Right lung (tissue), 5 donors: ENCODE results near the gene RNF125. TPM values are rescaled to one million over a fixed set of nuclear protein-coding genes. Genes with fewer than 3 reads are reported as not detected.
"Not testable (repeated sequence)": the region's sequence is repeated elsewhere in the genome, so short reads cannot be mapped to it uniquely, and the experiment has no call there.

ENCODE experiments used
- DNase-seq, 2 donors: peaks; one replicate each; pipeline ENCODE4 v3.0.0-alpha.2; 2013
- polyA plus RNA-seq, 5 donors: library from polyadenylated mRNA; unstranded; fragments of 120-200 nt; gene quantifications; one replicate each; pipeline versions ENCODE4 v1.2.1 to v1.2.3, GENCODE V29; 2013; ENCODE audit warnings: inconsistent platforms in 1 of 5, low replicate concordance in 1 of 5; ENCODE audit not compliant: insufficient read length in 5 of 5, insufficient read depth in 1 of 5

Gene RNF125
- polyA plus RNA-seq, 5 donors, result 6.6 to 8.6 (median 7.8) TPM

DNA sequence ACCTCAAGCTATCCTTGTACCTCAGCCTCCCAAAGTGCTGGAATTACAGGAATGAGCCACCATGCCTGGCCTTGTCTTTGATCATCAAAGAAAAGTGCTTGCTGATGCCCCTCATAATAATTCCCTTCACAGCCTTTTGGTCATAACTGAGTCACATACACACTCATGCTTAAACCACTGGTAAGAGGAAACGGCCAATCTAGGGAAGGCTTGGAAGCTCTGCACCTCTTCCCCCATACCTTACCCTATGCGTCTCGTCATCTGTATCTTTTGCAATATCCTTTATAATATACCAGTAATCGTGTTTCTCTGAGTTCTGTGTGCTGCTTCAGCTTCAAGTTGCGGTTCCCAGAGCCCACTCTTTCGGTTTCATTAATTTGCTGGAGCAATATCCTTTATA is 68.3 kb downstream of the RNF125 start:
- no peak for DNase-seq

GRCh38 chr18:32090831-32091230 is 72.2 kb downstream of the RNF125 start:
- DNase-seq, result not testable (repeated sequence)

DNA sequence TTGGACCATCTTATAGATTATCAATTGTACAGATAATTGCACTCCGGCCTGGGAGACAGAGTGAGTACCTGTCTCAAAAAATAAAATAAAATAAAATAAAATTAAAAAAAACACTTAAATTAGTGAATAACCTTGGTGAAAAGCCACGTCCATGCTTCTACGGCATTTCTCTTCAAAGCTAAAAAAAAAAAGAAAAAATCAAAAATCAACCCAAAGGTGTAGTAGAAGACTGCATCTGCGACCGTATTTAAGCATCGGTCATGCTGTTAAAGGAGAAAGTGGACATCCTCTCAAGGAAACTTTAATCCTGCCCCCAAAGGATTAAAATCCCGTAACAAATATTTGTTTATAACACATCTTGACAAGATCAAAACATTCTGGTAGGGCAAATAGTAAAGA is 72.7 kb downstream of the RNF125 start:
- no peak for DNase-seq

- peak; percentile 85 to 87 for DNase-seq
These were observed 73.2 kb downstream of the RNF125 start, which contains the start of gene RNF138 for GRCh38 chr18:32091724-32092421. RNF138 (plus strand) TSS chr18:32091874; CDS start chr18:32092777, 903 bp downstream.

- peak; percentile 98 to 99 for DNase-seq
These were observed 73.9 kb downstream of the RNF125 start for GRCh38 chr18:32092422-32093101.

GRCh38 chr18:32093102-32093511 is 74.5 kb downstream of the RNF125 start:
- peak; percentile 57 to 67 for DNase-seq

DNA sequence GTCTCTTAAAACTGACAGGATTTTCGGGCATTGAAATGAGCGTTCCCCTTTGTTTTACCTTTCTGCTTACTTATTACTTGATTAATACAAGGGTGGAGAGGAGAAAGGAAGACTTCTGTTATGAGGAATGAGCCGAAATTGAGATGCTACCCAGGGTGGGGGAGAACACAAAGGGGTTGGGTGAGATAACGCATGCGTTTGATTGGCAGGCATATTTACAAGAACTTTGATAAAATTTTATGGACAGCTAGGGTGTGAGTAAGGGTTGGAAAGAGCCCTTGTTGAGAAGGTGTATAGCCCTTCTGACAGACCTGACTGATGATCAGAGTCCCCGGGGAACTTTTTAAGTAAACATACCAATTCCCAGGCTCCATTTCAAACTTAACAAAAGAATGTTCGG is 74.9 kb downstream of the RNF125 start:
- no peak for DNase-seq

GRCh38 chr18:32095192-32095899 is 76.7 kb downstream of the RNF125 start:
- DNase-seq, result no peak

DNA sequence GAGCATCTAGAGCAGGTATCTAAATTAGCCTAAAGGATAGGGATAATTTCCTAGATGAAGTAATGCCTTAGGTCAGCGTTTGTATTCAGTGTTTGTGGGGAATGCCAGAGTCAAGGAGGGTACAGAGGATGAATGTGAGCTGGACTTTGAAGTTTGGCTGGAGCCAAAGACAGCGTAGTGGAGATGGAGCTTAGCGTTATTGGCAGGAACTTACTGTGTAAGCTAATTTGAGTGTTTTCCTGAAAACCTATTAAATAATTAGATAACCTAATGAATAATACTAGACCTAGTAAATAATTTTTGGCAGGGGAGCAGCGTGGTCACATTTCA is 77.2 kb downstream of the RNF125 start:
- DNase-seq, result no peak

GRCh38 chr18:32096946-32097345 is 78.3 kb downstream of the RNF125 start:
- DNase-seq, result no peak

- DNase-seq, result no peak
These were observed 85.9 kb downstream of the RNF125 start for GRCh38 chr18:32104516-32104915.

- DNase-seq, result no peak
These were observed 91.4 kb downstream of the RNF125 start for GRCh38 chr18:32110005-32110404.

- no peak for DNase-seq
These were observed 93.1 kb downstream of the RNF125 start for GRCh38 chr18:32111706-32112105.

DNA sequence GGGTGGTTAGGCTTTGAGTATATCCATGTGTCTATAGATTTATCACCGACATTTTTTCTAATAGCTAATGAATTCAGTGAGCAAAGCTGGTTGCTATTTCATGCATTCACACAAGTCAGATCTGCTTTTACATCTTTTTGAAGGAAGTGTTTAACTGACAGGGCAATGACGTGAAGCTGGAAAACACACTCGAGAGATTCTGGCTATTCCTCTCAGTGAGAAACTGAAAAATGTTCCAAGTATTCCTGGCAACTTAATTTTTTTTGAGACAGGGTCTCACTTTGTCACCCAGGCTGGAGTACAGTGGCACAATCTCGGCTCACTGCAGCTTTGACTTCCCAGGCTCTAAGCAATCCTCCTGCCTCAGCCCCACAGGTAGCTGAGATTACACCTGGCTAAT is 94.2 kb downstream of the RNF125 start:
- no peak for DNase-seq

DNA sequence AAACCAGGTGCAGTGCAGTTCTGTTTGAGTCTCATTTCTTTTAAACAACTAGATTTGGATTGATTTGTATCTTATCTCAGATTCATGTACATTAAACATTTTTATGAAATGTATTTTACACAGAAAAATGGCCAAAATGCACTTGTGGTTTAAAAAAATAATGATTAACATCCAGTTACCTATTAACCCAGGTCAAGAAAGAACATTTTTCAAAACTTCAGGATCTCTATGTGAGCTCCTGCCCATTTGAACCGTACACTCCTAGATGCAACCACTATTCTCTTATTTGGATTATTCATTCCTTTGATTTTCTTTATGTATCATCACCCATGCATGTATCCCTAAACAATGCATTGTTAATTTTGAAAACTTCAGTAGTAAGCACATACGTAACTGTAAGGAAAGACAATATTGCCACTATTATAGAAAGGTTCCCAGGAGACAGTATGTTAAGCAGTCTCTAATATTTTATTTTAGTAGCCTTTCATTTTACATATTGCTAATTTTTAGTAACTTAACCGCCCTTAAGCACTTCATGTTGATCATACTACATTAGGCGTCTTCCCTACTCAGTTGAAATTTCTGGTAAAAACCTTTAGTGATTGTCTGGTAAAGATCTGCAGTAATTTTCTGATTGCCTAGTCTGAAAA is 95.8 kb downstream of the RNF125 start:
- no peak for DNase-seq

DNA sequence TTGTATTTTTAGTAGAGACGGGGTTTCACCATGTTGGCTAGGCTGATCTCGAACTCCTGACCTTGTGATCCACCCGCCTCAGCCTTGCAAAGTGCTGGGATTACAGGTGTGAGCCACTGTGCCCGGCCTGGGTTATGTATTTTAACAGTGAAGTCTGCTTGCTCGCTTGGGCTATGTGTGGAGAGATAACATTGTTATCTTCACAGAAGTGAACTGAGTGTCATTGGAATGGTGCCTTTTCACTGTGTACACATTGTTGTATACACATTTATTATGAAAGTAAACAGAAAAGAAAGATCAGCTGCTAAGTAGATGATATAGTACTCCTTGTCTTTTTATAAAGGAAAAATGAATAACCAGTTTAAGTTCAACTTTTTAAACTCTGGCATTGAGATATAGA is 103.4 kb downstream of the RNF125 start:
- DNase-seq, result no peak

Other genes with a start within 250 kb of the RNF125 start
- 10 to 100 TPM; 39.5 to 57.0 (median 52.4) TPM for gene TRAPPC8, start 75.7 kb upstream of the RNF125 start, polyA plus RNA-seq
- 10 to 100 TPM; 39.5 to 59.2 (median 54.6) TPM for gene RNF138, start 73.0 kb downstream of the RNF125 start, polyA plus RNA-seq
- under 1 TPM; 0.09 to 0.46 (median 0.10) TPM for gene MEP1B, start 171.2 kb downstream of the RNF125 start, polyA plus RNA-seq